HuH-7 (cell line): ENCODE results near the gene BHLHE40.

Experiments
- DNase-seq: peaks from one replicate; pipeline ENCODE4 v3.0.0; 2011; ENCODE audit warnings: low spot score

Gene BHLHE40

GRCh38 chr3:5001135-5001534, 21.9 kb downstream of the BHLHE40 start:
- no peak for DNase-seq

DNA sequence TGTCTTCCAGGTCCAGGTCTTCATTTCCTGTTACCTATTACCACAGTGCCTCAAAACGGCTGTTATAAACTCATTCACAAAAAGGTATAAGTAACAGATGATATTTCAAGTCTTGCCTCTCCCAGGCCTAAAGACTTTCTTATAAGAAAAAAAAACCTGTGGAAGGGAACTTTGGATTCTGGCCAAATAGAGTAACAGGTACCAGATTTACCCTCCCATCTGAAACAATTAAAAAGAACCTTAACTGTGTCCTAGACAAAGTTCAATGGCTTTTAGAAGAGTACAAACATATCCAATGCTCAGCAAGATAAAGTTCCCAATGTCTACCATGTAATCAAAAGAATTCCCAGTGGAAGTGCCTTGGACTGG, 22.6 kb downstream of the BHLHE40 start:
- DNase-seq: no peak

DNA sequence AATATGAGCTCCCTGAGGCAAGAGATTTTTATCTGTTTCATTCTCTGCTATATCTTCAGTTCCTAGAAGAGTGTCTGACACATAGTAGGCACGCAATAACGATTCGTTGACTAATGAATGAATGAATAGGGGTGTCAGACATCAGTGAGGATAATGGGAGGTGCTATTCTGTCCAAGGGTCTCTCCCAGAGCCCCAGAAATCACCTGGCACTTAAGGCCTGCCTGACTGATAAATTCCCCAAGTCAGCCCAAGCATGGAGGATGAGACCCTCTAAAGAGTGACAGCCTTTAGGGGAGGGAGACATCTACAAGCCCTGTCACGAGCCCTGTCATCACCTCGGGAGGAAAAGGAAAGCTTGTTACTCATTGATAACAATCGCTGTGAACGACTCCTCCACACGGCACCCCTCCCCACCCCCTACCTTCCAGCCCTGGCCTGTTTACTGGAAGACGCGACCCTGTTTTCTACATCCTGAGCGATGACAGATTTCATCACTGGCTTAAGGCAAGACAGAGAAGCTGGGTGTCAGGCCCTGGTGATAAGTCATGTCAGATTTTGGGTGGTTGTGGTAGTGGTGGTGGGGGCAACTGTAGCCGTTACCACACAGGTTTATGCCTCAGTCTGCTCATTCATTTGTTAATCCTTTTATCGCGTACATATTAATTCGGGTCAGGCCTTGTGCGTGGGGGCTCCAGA, 23.1 kb downstream of the BHLHE40 start:
- DNase-seq: no peak

- no peak for DNase-seq
Measured at GRCh38 chr3:5002871-5003247, 23.6 kb downstream of the BHLHE40 start.

DNA sequence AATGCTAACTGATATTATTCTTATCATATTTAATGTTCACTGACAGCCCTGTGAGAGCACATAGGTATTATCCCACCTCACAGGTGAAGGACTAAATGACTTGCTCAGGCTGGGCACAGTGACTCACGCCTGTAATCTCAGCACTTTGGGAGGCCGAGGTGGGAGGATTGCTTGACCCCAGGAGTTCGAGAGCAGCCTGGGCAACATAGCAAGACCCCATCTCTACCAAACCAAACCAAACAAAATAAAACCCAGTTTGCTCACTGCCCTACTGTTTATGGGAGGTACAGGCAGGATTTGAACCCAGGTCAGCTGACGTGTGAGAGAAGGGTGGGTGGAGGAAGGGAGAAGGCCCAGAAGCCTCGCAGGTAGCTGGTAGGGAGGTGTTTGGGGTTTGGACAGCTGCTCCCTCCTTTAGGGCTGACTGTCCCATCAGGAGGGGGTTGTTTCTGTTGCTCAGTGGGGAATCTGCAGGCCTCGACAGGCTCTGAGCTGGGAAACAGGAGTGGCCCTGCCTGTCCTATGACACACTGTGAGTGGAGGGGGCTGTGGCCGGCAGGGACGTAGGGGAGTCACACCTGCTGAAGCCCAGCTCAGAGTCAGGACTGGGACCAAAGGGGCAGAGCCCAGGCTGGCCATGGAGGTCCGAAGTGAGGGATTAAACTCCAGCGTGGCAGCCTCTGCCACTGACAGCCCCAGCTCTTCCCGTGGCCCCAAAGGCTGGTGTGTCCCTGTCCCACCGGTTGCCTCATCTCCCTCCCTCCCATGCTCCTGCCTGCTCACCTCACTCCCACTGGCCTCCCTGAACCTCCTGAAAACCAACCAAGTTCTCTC, 25.3 kb downstream of the BHLHE40 start:
- no peak for DNase-seq

GRCh38 chr3:5005367-5005766, 26.1 kb downstream of the BHLHE40 start:
- no peak for DNase-seq

DNA sequence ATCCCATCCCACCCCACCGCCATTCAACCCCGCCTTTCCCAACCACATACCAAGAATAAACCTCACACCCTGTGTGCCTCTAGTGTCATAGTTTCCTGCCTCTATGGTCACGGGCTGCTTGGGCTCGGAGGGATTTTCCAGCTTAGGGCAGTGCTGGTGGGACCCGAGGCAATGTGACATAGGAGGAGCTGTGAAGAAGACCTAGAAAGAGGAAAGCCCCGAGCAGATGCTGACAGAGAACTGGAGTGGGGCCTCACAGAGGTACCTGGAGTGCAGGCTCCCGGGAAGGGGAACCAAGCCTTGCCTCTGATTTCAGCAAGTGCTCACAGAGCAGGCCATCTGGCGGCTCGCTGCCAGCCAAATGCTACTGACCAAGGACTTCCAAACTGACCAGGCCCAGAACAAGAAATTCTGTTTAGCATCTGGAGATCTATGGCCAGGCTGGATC, 27.5 kb downstream of the BHLHE40 start:
- DNase-seq: no peak

DNA sequence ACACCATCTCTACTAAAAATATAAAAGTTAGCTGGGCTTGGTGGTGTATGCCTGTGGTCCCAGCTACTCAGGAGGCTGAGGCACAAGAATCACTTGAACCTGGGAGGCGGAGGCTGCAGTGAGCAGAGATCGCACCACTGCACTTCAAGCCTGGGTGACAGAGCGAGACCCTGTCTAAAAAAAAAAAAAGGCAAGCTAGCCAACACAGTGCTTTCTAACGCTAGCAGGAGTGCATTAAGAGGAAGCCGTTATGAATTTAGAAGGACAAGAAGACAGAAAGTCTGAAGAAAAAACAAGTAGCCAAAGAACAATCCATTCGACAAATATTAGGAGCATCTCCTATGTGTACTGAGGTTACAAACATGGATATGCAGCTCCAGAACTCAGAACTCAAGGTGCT, 28.6 kb downstream of the BHLHE40 start:
- DNase-seq: no peak

GRCh38 chr3:5009506-5010109, 30.4 kb downstream of the BHLHE40 start:
- DNase-seq: no peak

DNA sequence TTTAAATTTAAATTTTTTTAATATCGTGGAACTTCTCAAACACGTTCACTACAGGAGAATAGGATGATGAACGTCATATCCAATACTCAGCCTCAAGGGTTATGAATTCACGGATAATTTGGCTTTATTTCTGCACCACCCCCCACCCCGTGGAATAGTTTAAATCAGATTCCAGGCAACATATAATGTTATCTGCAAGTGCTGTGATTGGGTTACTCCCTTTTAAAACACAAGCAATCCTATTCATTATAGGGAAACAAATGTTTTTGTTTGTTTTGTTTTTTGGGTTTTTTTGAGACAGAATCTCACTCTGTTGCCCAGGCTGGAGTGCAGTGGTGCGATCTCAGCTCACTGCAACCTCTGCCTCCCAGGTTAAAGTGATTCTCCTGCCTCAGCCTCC, 30.9 kb downstream of the BHLHE40 start:
- no peak for DNase-seq

- no peak for DNase-seq
Measured at GRCh38 chr3:5010706-5011554, 31.7 kb downstream of the BHLHE40 start.

DNA sequence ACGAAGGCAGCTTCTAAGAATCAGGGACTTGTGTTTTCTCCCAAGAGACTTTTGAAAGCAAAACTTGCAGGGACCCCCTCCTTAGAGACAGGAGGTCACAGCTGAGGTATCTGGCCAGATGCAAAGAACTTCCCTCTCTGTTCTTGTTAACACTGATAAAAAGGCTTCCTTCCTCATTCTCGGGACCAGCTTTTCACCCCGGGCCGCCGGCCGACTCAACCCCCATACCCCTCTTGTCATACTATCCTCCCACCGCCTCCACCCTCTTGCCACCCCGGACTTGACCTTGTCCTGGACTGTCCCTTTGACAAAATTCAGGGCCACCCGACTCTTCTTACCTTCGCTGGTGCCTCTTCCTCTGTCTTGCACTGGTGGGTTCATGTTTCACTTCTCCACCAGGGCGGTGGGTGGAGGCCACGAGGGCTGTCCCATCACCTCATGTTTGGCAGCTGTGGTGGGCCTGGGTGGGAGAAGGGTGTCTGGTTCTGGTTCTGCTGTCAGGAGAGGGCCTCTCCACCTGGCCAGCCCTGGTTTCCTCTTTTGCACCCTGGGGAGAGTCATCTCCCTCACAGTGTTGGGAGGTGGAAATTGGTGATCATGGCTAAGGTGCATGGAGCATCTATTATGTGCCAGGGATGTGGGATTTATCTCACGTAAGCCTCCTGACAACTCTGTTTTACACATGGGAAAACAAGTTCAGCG, 32.5 kb downstream of the BHLHE40 start:
- DNase-seq: no peak

GRCh38 chr3:5012367-5012766, 33.1 kb downstream of the BHLHE40 start:
- no peak for DNase-seq

DNA sequence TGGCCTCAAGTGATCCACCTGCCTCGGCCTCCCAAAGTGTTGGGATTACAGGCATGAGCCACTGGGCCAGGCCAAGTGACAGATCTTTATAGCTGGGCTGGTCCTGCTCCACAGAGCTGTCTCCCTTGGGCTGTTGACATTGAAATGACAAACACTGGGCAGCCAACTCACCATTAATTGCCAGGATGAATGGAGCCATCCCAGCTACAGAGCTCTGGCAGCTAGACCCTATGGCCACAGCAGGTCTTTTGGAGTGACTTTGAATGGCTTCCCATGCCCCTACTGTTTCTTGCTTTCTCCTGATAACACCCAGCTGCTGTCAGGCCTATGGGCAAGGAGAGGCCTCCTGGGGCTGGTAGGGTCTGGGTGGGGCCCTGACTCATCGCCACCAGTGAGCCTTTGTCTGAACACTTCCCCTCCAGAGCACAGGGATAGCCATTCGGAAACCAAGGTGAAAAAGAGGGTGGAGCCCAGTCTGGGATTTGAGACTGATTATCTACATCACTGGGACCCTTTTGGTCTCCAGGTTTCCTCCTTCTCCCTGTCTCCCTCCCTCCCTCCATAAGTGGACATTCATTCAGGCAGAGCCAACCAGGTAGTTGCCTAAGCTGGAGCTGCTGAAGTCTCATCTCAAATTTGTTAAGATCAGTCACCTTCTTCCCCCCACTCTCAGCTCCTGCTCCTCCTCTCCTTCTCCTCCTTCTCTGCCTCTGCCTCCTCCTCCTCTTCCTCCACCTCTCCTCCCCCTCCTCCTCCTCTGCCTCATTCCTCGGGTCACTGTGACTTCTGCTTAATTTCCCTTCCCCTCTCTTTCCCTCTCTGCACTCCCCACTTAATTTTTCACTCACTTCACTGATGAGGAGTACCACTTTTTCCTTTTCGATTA, 34.0 kb downstream of the BHLHE40 start:
- no peak for DNase-seq

- DNase-seq: no peak
Measured at GRCh38 chr3:5014391-5014790, 35.2 kb downstream of the BHLHE40 start.

DNA sequence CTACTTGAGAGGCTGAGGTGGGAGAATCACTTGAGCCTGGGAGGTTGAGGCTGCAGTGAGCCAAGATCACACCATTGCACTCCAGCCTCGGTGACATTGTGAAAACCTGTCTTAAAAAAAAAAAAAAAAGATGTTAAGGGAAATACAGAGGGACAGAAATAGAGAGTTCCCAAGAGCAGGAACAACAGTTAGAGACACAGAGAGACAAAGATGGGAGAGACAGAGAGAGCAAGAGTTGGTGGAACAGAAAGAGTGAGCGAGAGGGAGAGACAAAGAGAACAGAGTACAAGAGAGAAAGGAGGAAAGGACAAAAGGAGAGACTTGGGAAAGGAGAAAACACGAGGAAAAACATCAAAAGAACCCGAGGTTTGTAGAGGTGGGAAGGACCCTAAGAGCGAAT, 35.8 kb downstream of the BHLHE40 start:
- no peak for DNase-seq

DNA sequence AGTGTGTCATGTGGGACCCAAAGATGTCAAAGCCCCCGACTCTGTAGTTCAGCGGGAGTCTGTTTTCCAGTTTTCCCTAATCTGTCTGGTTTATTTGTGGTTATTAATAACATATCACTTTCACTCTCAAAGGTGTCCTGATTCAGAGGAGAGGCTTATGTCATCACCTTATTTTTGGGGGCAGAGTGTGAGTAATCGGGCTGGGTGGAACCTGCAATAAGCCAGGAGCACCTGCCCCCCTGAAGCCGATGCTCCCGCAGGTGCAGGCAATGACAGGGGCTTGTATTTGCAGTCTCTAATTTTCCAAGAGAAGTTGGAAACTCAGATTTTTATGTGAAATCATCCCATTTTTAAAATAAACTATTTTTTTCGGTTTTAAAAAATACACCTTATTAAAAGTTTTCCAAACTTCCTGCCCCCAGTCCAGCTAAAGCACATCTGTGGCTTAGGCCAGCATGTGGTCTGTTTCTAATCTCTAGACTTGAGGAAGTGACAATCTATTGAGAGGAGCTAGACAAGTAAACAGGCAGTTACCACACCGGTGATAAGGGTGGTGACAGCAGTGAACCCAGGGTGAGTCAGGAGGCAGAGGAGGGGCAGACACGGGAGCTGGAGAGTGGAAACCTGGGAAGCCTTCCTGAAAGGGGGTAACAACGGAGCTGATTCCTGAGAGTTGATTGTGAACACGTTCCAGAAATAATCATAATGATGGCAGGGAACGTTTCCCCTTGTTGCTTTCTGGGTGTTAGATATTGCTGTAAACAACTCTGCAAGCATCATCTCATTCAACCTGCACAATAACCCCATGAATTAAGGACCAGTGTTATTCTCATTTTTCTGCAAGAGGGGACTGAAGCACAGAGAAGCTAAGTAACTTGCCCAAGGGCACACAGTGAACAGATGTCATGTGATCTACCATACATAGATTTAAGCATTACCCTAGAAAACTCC, 37.2 kb downstream of the BHLHE40 start:
- DNase-seq: peak; percentile 91

GRCh38 chr3:5017925-5018531, 38.8 kb downstream of the BHLHE40 start:
- peak; percentile 56 for DNase-seq
